HG02973 (cell line): ENCODE results near the gene WDR18.

Experiments used
- ATAC-seq: cut with Tn5 transposase; IDR thresholded peaks from one replicate; pipeline ENCODE4 v1.9.1; 2021; ENCODE audit warnings: moderate library complexity; ENCODE audit not compliant: unreplicated experiment

WDR18 gene

DNA sequence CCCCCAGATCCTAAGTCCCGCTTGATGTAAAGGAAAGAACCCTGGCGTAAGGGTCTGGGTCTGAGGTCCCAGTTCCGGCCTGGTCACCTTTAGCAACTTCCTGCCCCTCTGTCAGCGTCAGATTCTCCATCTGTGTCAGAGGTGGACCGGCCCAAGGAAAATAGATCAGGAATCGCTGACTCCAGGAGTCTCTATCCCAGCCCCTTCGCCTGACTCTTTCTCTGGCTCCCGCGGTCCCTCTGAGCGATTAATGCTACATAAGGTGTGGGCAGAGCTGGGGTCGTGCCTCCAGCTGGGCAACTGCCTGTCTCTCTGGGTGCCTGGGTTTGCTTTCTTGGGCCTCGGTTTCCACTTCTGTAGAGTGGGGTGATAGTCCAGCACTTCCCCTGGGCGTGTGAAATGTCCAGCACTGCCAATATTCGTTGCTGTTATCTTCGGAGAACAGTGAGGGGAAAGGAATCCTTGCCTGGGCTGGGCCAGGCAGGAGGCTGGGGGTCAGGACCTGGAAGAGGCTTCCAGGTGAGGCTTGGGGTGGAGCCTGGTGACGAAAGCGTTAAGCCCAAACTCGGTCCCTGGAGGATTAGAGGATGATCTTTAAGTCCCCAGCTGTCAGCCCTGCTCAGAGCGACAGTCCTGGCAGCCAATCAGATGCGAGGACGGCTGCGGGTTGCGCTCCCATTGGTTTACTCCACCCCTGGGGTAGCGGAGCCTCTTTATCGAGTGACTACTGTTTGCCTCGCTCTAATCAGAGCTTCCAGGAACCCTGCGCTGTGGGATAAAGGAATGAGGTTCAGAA, 56.5 kb downstream of the WDR18 start:
- peak; percentile 29 for ATAC-seq

DNA sequence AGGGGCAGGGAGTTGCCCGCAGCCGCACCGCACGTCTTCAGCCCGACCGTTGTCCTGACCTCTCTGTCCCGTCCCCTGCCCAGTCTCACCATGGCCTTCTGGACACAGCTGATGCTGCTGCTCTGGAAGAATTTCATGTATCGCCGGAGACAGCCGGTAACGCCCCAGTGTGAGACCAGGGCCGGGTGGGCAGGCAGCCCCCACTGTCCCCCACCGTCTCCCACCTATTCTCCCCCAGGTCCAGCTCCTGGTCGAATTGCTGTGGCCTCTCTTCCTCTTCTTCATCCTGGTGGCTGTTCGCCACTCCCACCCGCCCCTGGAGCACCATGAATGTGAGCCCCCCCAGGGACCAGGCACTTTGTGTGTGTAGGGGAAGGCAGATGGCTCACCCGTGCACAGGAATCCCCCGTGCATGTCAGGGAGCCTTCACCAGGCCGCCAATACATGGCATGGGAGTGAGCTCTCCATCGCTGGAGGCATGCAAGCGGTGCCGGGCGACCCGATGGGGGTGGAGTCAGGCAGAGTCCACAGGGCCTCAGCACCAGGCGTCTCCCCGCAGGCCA, 57.2 kb downstream of the WDR18 start:
- no peak for ATAC-seq

DNA sequence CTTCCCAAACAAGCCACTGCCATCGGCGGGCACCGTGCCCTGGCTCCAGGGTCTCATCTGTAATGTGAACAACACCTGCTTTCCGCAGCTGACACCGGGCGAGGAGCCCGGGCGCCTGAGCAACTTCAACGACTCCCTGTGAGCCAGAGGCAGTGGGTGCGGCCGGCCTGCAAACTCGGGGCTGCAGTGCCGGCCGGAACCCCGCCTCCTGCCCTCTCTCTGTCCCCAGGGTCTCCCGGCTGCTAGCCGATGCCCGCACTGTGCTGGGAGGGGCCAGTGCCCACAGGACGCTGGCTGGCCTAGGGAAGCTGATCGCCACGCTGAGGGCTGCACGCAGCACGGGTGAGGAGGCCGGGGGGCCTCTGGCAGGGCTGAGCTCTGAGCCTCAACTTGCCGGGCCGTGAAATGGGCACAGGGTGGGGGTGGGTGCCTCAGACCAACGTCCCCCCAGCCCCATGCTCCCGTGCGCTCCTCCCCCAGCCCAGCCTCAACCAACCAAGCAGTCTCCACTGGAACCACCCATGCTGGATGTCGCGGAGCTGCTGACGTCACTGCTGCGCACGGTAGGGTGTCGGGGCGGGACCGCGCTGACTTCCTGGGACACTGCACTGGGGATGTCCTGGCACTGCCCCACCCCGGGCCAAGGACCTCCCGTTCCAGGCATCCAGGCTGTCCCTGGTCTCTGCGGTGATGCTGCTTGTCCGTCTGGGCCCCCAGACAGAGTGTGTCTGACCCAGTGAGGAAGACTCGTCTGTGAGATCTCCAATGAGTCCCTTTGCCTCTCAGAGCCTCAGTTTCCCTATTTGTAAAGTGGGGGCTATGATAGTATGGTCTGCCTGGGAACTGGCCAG, 57.9 kb downstream of the WDR18 start:
- no peak for ATAC-seq

DNA sequence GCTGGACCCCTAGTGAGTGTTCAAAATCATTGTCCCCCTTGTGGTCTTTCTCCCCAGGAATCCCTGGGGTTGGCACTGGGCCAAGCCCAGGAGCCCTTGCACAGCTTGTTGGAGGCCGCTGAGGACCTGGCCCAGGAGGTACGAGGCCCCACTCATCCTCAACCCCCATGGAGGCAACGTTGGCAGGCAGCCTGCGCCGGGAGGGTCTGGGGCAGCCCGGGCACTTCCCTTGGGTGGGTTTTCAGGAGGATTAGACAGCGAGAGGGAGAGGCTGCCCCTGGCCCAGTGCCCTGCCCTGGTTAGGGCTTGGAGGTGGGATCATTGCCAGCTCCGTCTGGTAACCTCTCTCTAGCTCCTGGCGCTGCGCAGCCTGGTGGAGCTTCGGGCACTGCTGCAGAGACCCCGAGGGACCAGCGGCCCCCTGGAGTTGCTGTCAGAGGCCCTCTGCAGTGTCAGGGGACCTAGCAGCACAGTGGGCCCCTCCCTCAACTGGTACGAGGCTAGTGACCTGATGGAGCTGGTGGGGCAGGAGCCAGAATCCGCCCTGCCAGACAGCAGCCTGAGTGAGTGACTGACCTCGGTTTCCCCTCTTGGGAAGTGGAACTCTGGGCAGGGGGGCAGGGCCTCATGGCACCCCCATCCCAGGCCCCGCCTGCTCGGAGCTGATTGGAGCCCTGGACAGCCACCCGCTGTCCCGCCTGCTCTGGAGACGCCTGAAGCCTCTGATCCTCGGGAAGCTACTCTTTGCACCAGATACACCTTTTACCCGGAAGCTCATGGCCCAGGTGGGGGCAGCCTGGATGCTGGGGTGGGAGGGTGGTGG, 58.8 kb downstream of the WDR18 start:
- no peak for ATAC-seq
